Measurements from ENCODE around the gene ALG2.

- TF ChIP-seq CTCF (IDR thresholded peaks at IDR 0.05; ENCODE audit: poor library complexity, severe bottlenecking), result no peak
- TF ChIP-seq EZH2 (IDR thresholded peaks at IDR 0.05; ENCODE audit: borderline replicate concordance, insufficient read depth, low read length, poor library complexity, severe bottlenecking), result no peak
- no peak for TF ChIP-seq TAF1 (IDR thresholded peaks at IDR 0.05; ENCODE audit: low read depth)
- TF ChIP-seq EP300 (conservative IDR thresholded peaks at IDR 0.05; ENCODE audit: poor library complexity, severe bottlenecking), result no peak
- TF ChIP-seq POLR2AphosphoS5 (IDR thresholded peaks at IDR 0.05), result no peak
- no peak for TF ChIP-seq REST (IDR thresholded peaks at IDR 0.05; ENCODE audit: borderline replicate concordance)
Observed at GRCh38 chr9:99181621-99182020, 40.1 kb downstream of the ALG2 start.
